ENCODE measurements around the gene MEGF11. TPM values are rescaled to one million over a fixed set of nuclear protein-coding genes. Genes with fewer than 3 reads are reported as not detected.

The MEGF11 gene
- total RNA-seq, 1 experiment from 2014 or later = 1.2 TPM

GRCh38 chr15:66290518-66290917 lies 37.0 kb upstream of the MEGF11 start:
- no peak overlapping the region for H3K4me3 Mint-ChIP-seq
- Histone ChIP-seq H3K27ac (ENCODE audit: insufficient read length, low read depth, low read length) (no peak overlapping the region), H3K18ac (ENCODE audit: insufficient read length, low read depth, low read length) (no peak overlapping the region), H2AFZ (ENCODE audit: low read length) (no peak overlapping the region), H3K14ac (ENCODE audit: insufficient read depth, low read length) (no peak overlapping the region), H4K91ac (ENCODE audit: insufficient read length, low read depth, low read length) (no peak overlapping the region), H3K79me2 (ENCODE audit: insufficient read depth, low read length) (no peaks in the 10 kb centered on the region), H3K23ac (ENCODE audit: insufficient read length, low read depth, low read length) (no peak overlapping the region), H3K9me3 (ENCODE audit: control insufficient read depth, low read depth, low read length) (no peaks in the 10 kb centered on the region), H3K27me3 (ENCODE audit: insufficient read depth, low read length) (no peaks in the 10 kb centered on the region), H2BK120ac (ENCODE audit: low read depth, low read length, poor library complexity, severe bottlenecking) (no peak overlapping the region), H3K4me1 (ENCODE audit: insufficient read depth, low read length) (peaks cover 7% of the 10 kb centered on the region; the same call in 1 of the 2 replicates), H2BK15ac (ENCODE audit: low read depth, low read length) (no peak overlapping the region), H4K20me1 (ENCODE audit: control insufficient read depth, insufficient read depth, insufficient read length) (no peaks in the 10 kb centered on the region), H4K8ac (replicated peaks; ENCODE audit: insufficient read length, low read depth, low read length) (no peak overlapping the region), H3K4me2 (ENCODE audit: insufficient read depth, insufficient read length, low read length) (no peak overlapping the region), H2BK5ac (ENCODE audit: insufficient read length, low read length) (no peak overlapping the region), H3T11ph (ENCODE audit: low read length) (no peak overlapping the region), H2AK5ac (ENCODE audit: insufficient read length, low read length) (no peak overlapping the region), H2BK12ac (ENCODE audit: insufficient read length, low read depth, low read length) (no peak overlapping the region), H3K56ac (ENCODE audit: insufficient read length, low read depth, low read length) (no peak overlapping the region), H3K4ac (ENCODE audit: low read depth, low read length) (no peak overlapping the region), H3K9ac (ENCODE audit: extremely low read depth, insufficient read length, low read length) (no peak overlapping the region), H4K5ac (ENCODE audit: insufficient read length, low read depth, low read length) (no peak overlapping the region), H3K79me1 (ENCODE audit: insufficient read depth, low read depth, low read length, poor library complexity, severe bottlenecking) (no peaks in the 10 kb centered on the region), H3K23me2 (ENCODE audit: insufficient read length, low read depth, low read length, poor library complexity, severe bottlenecking) (peaks cover 7% of the 10 kb centered on the region), H2BK20ac (ENCODE audit: low read depth, low read length, poor library complexity, severe bottlenecking) (no peak overlapping the region)
- H3K27me3 Mint-ChIP-seq (ENCODE audit: low read depth) = no peaks in the 10 kb centered on the region; the same call in 1 of the 2 replicates
- no peak overlapping the region for H3K27ac Mint-ChIP-seq
- H3K36me3 Mint-ChIP-seq (ENCODE audit: insufficient read depth in 1 of 3, low read depth in 3 of 3) = no peaks in the 10 kb centered on the region
- no peak for DNase-seq
- H3K9me3 Mint-ChIP-seq = no peaks in the 10 kb centered on the region
- no peak for TF ChIP-seq CTCF (conservative IDR thresholded peaks at IDR 0.05)
- H3K4me1 Mint-ChIP-seq = peaks cover 26 to 27% of the 10 kb centered on the region in 2 experiments
